ENCODE results near the gene BRSK2. TPM values are rescaled to one million over a fixed set of nuclear protein-coding genes. Genes with fewer than 3 reads are reported as not detected.
"Not testable (repeated sequence)": the region's sequence is repeated elsewhere in the genome, so short reads cannot be mapped to it uniquely, and the experiment has no call there.

BRSK2 gene
- total RNA-seq, 2 experiments from 2014 or later: 0.46 to 0.97 TPM

DNA sequence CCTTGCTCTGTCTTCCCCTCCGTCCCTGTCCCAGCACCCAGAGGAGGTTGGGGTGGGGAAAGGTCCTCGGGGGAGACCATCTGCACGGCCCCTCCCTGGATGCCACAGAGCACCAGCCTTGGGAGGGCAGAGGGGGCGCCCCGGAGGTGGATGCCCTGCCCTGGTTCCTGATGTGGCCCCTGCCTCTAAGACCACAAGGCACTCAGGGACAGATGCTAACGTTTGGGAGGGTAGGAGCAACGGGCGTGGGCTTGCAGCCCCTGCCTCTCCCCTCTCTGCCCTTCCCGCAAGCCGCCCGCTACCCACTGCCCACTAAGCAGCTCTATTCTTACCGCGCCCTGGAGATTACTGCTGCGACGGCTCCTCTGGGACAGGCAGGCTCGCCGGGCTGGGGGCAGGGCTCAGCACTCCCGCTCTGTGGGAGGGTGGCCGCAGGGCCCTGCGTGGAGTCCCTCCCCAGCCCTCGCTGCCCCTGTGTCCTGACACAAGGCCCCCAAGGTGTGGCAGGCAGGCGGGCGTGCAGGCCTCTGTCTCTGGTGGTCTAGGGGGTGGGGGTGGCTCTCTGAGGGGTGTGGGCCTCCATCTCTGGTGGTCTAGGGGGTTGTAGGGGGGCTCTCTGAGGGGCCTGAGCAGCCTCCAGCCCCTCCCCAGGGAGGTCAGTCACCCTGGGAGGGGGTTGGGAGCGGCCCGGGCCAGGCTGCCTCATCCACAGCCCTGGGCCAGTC lies 14.9 kb downstream of the BRSK2 start:
- Mint-ChIP-seq H3K9me3 (no peaks in the 10 kb centered on the region), H3K4me3 (no peak overlapping the region), H3K36me3 (no peaks in the 10 kb centered on the region), H3K27ac (no peak overlapping the region), H3K27me3 (no peaks in the 10 kb centered on the region), H3K4me1 (no peaks in the 10 kb centered on the region)
- no peak for DNase-seq

- no peaks in the 10 kb centered on the region for H3K4me1 Mint-ChIP-seq
- H3K36me3 Mint-ChIP-seq: no peaks in the 10 kb centered on the region
- no peak overlapping the region for H3K4me3 Mint-ChIP-seq
- no peak overlapping the region for H3K27ac Mint-ChIP-seq
- H3K9me3 Mint-ChIP-seq: no peaks in the 10 kb centered on the region
- no peaks in the 10 kb centered on the region for H3K27me3 Mint-ChIP-seq
- no peak for DNase-seq
Observed at GRCh38 chr11:1405186-1406020, 15.7 kb downstream of the BRSK2 start.

- Mint-ChIP-seq H3K27me3 (no peaks in the 10 kb centered on the region), H3K27ac (no peak overlapping the region), H3K36me3 (no peaks in the 10 kb centered on the region), H3K4me3 (no peak overlapping the region), H3K9me3 (no peaks in the 10 kb centered on the region), H3K4me1 (no peaks in the 10 kb centered on the region)
- no peak for DNase-seq
Observed at GRCh38 chr11:1406571-1407485, 17.1 kb downstream of the BRSK2 start.

GRCh38 chr11:1407668-1408067 lies 17.9 kb downstream of the BRSK2 start:
- Mint-ChIP-seq H3K27me3 (no peaks in the 10 kb centered on the region), H3K4me3 (no peak overlapping the region), H3K9me3 (no peaks in the 10 kb centered on the region), H3K36me3 (no peaks in the 10 kb centered on the region), H3K27ac (no peak overlapping the region), H3K4me1 (no peaks in the 10 kb centered on the region)
- no peak for DNase-seq

DNA sequence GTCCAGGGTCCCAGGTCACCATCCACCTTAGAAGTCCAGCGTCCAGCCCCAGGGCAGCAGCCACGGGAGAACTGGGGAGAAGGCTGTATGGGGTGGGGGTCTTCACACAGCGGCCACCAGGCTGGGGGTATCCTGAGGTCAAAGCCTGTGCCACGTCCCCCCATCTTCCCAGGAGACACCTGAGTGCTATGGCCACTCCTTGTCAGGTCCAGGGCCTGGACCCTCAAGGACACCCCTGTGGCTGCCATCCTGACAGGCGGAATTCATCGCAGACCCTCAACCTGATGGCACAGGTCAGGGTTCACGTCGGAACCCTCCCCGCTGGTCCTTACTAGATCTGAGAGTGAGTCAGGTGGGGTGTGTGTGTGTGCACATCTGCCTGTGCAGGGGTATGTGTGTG lies 18.6 kb downstream of the BRSK2 start:
- H3K4me3 Mint-ChIP-seq: no peak overlapping the region
- no peaks in the 10 kb centered on the region for H3K9me3 Mint-ChIP-seq
- DNase-seq: no peak
- no peaks in the 10 kb centered on the region for H3K4me1 Mint-ChIP-seq
- no peaks in the 10 kb centered on the region for H3K36me3 Mint-ChIP-seq
- no peaks in the 10 kb centered on the region for H3K27me3 Mint-ChIP-seq
- H3K27ac Mint-ChIP-seq: no peak overlapping the region

DNA sequence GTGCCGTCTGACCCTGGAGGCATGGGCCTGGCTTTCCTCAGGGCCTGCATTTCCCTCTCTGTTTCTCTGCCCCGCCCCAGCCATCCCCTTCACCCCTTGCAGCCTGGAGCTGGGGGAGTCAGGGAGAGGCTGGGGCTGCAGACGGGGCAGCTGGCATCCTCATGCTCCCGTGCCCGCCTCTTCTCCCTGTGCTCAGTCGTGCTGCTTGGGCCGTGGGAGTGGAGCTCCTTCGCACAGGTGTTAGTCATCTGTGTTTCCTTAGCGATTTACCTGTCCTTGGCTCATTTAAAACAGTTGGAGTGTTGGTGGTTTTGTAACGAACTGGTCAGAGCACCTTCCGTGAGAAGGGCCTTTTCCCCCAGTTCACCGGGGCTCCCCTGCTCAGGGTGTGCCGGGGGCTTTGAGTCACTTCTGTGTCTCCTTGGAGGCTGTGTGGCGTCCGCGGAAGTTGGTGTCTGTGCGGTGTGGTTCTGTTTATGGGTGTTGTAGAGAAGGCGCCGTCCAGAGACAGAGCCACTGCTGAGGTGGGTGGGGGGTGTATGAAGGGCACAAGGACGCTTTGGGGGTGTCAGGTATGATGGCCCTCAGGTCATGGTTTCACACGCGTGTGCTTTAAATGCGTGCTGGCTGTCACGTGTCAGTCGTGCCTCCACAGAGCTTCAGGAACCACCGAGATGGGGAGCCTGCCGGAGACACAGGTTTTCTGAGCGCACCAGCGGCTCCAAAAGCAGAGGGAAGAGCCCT lies 19.5 kb downstream of the BRSK2 start:
- no peaks in the 10 kb centered on the region for H3K9me3 Mint-ChIP-seq
- H3K27ac Mint-ChIP-seq: no peak overlapping the region
- no peaks in the 10 kb centered on the region for H3K4me1 Mint-ChIP-seq
- H3K27me3 Mint-ChIP-seq: no peaks in the 10 kb centered on the region
- no peaks in the 10 kb centered on the region for H3K36me3 Mint-ChIP-seq
- DNase-seq: no peak
- H3K4me3 Mint-ChIP-seq: no peak overlapping the region

GRCh38 chr11:1409852-1410125 lies 20.1 kb downstream of the BRSK2 start:
- DNase-seq, H3K36me3 Mint-ChIP-seq, H3K27ac Mint-ChIP-seq, H3K9me3 Mint-ChIP-seq, H3K27me3 Mint-ChIP-seq, H3K4me1 Mint-ChIP-seq, H3K4me3 Mint-ChIP-seq: not testable (repeated sequence)

- no peak overlapping the region for H3K27ac Mint-ChIP-seq
- DNase-seq: no peak
- no peaks in the 10 kb centered on the region for H3K27me3 Mint-ChIP-seq
- H3K36me3 Mint-ChIP-seq: no peaks in the 10 kb centered on the region
- H3K4me1 Mint-ChIP-seq: no peaks in the 10 kb centered on the region
- no peak overlapping the region for H3K4me3 Mint-ChIP-seq
- no peaks in the 10 kb centered on the region for H3K9me3 Mint-ChIP-seq
Observed at GRCh38 chr11:1410366-1411291, 20.9 kb downstream of the BRSK2 start.

DNA sequence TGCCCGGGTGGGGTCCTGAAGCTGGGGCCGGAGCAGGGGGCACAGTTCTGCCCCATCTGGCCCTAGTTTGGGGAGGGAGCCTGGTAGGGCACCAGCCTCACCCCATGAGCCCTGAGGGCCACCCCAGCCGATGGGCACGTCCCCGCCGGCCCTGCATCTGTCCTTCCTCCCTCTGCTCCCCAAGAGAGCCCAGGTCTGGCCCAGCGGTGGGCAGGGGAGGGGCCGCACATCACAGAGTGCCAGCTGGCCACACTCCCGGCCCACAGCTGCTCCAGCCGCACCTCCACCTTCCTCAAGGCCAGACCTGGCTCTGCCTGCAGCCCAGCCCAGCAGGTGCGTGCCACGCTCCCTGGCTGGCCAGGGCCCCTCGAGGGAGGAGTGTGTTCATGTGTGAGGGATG lies 21.6 kb downstream of the BRSK2 start:
- no peak overlapping the region for H3K4me3 Mint-ChIP-seq
- H3K36me3 Mint-ChIP-seq: no peaks in the 10 kb centered on the region
- no peak overlapping the region for H3K27ac Mint-ChIP-seq
- H3K9me3 Mint-ChIP-seq: peaks cover 2% of the 10 kb centered on the region
- H3K4me1 Mint-ChIP-seq: no peaks in the 10 kb centered on the region
- no peaks in the 10 kb centered on the region for H3K27me3 Mint-ChIP-seq
- no peak for DNase-seq

GRCh38 chr11:1411739-1412138 lies 22.0 kb downstream of the BRSK2 start:
- H3K27ac Mint-ChIP-seq: not testable (repeated sequence)

GRCh38 chr11:1412377-1413095 lies 22.8 kb downstream of the BRSK2 start:
- H3K27me3 Mint-ChIP-seq: no peaks in the 10 kb centered on the region
- no peak for DNase-seq
- no peak overlapping the region for H3K4me3 Mint-ChIP-seq
- no peaks in the 10 kb centered on the region for H3K4me1 Mint-ChIP-seq
- no peak overlapping the region for H3K27ac Mint-ChIP-seq
- peaks cover 2% of the 10 kb centered on the region for H3K36me3 Mint-ChIP-seq
- H3K9me3 Mint-ChIP-seq: peaks cover 7% of the 10 kb centered on the region

More at GRCh38 chr11:1411739-1412138, 22.0 kb downstream of the BRSK2 start:
- not testable (repeated sequence) for H3K27me3 Mint-ChIP-seq, DNase-seq, H3K36me3 Mint-ChIP-seq, H3K4me1 Mint-ChIP-seq, H3K4me3 Mint-ChIP-seq, H3K9me3 Mint-ChIP-seq

GRCh38 chr11:1414650-1415049 lies 24.9 kb downstream of the BRSK2 start:
- DNase-seq: no peak
- H3K27me3 Mint-ChIP-seq: no peaks in the 10 kb centered on the region
- H3K4me1 Mint-ChIP-seq: no peaks in the 10 kb centered on the region
- H3K4me3 Mint-ChIP-seq: no peak overlapping the region
- no peak overlapping the region for H3K27ac Mint-ChIP-seq
- H3K9me3 Mint-ChIP-seq: peaks cover 16% of the 10 kb centered on the region
- peaks cover 4% of the 10 kb centered on the region for H3K36me3 Mint-ChIP-seq

GRCh38 chr11:1415631-1416030 lies 25.9 kb downstream of the BRSK2 start:
- no peak overlapping the region for H3K4me3 Mint-ChIP-seq
- no peak overlapping the region for H3K27ac Mint-ChIP-seq
- H3K4me1 Mint-ChIP-seq: no peaks in the 10 kb centered on the region
- no peaks in the 10 kb centered on the region for H3K27me3 Mint-ChIP-seq
- DNase-seq: no peak
- H3K9me3 Mint-ChIP-seq: peaks cover 16% of the 10 kb centered on the region
- peaks cover 4% of the 10 kb centered on the region for H3K36me3 Mint-ChIP-seq

Data from activated naive CD8-positive, alpha-beta T cell treated with anti-CD3 and anti-CD28 coated beads for 36 hours (primary cell).